ENCODE measurements around the gene ABLIM3.

DNA sequence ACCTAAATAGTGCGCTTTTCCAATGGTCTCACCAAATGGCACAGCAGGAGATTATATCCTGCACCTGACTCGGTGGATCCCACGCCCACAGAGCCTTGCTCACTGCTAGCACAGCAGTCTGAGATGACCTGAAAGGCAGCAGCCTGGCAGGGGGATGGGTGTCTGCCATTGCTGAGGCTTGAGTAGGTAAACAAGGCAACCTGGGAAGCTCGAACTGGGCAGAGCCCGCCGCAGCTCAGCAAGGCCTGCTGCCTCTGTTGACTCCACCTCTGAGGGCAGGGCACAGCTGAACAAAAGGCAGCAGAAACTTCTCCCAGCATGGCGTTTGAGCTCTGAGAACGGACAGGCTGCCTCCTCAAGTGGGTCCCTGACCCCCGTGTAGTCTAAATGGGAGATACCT, 18.1 kb upstream of the ABLIM3 start:
- TF ChIP-seq POLR2A (IDR thresholded peaks at IDR 0.05; ENCODE audit: borderline replicate concordance, extremely low read depth, insufficient read depth, insufficient read length) (no peak), TCF7L2 (IDR thresholded peaks at IDR 0.05; ENCODE audit: borderline replicate concordance, extremely low read depth, insufficient read depth, insufficient read length) (no peak), CBX3 (IDR thresholded peaks at IDR 0.05; ENCODE audit: low read depth) (no peak), ELF1 (IDR thresholded peaks at IDR 0.05; ENCODE audit: borderline replicate concordance, low read depth) (no peak), EZH2 (IDR thresholded peaks at IDR 0.05) (no peak), YY1 (IDR thresholded peaks at IDR 0.05; ENCODE audit: extremely low read depth, insufficient replicate concordance, low read depth, low read length) (no peak)
- TF ChIP-seq, protein P1, sequence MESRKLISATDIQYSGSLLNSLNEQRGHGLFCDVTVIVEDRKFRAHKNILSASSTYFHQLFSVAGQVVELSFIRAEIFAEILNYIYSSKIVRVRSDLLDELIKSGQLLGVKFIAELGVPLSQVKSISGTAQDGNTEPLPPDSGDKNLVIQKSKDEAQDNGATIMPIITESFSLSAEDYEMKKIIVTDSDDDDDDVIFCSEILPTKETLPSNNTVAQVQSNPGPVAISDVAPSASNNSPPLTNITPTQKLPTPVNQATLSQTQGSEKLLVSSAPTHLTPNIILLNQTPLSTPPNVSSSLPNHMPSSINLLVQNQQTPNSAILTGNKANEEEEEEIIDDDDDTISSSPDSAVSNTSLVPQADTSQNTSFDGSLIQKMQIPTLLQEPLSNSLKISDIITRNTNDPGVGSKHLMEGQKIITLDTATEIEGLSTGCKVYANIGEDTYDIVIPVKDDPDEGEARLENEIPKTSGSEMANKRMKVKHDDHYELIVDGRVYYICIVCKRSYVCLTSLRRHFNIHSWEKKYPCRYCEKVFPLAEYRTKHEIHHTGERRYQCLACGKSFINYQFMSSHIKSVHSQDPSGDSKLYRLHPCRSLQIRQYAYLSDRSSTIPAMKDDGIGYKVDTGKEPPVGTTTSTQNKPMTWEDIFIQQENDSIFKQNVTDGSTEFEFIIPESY (IDR thresholded peaks at IDR 0.05; ENCODE audit: extremely low read depth, insufficient replicate concordance, low read length): no peak
- TF ChIP-seq, protein P2, sequence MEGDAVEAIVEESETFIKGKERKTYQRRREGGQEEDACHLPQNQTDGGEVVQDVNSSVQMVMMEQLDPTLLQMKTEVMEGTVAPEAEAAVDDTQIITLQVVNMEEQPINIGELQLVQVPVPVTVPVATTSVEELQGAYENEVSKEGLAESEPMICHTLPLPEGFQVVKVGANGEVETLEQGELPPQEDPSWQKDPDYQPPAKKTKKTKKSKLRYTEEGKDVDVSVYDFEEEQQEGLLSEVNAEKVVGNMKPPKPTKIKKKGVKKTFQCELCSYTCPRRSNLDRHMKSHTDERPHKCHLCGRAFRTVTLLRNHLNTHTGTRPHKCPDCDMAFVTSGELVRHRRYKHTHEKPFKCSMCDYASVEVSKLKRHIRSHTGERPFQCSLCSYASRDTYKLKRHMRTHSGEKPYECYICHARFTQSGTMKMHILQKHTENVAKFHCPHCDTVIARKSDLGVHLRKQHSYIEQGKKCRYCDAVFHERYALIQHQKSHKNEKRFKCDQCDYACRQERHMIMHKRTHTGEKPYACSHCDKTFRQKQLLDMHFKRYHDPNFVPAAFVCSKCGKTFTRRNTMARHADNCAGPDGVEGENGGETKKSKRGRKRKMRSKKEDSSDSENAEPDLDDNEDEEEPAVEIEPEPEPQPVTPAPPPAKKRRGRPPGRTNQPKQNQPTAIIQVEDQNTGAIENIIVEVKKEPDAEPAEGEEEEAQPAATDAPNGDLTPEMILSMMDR (IDR thresholded peaks at IDR 0.05 in 2 of 3, conservative IDR thresholded peaks at IDR 0.05 in 1 of 3; ENCODE audit: borderline replicate concordance in 1 of 3, insufficient read depth in 1 of 3, low read depth in 2 of 3, low read length in 2 of 3): no peak

Data from HCT116 (cell line).